ENCODE data around the gene KIAA1671. TPM values are rescaled to one million over a fixed set of nuclear protein-coding genes. Genes with fewer than 3 reads are reported as not detected.

Gene KIAA1671
- total RNA-seq, 1 experiment from 2014 or later = 9.6 TPM

- DNase-seq (ENCODE audit: low spot score) = no peak
- in situ Hi-C loops (cut with HindIII; ENCODE audit: low sequenced_read_pairs) = loop anchor here (25.0 kb wide), 1 partner anchor 90 kb away; the partner anchor contains the start of gene LHFPL7
These were observed 74.8 kb downstream of the KIAA1671 start for GRCh38 chr22:25027043-25027906.

- no peak for DNase-seq (ENCODE audit: low spot score)
These were observed 75.7 kb downstream of the KIAA1671 start for GRCh38 chr22:25027959-25028840.

GRCh38 chr22:25028841-25029141, 76.3 kb downstream of the KIAA1671 start:
- in situ Hi-C loops (cut with HindIII; ENCODE audit: low sequenced_read_pairs) = loop anchor here (25.0 kb wide), 1 partner anchor 91 kb away; the partner anchor contains the start of gene LHFPL7

More at GRCh38 chr22:25027959-25028840, 75.7 kb downstream of the KIAA1671 start:
- in situ Hi-C loops (cut with HindIII; ENCODE audit: low sequenced_read_pairs) = loop anchor here (25.0 kb wide), 1 partner anchor 91 kb away; the partner anchor contains the start of gene LHFPL7

GRCh38 chr22:25029181-25029580, 76.7 kb downstream of the KIAA1671 start:
- DNase-seq (ENCODE audit: low spot score) = no peak
- in situ Hi-C loops (cut with HindIII; ENCODE audit: low sequenced_read_pairs) = loop anchor here (25.0 kb wide), 1 partner anchor 92 kb away; the partner anchor contains the start of gene LHFPL7

More at GRCh38 chr22:25028841-25029141, 76.3 kb downstream of the KIAA1671 start:
- no peak for DNase-seq (ENCODE audit: low spot score)

GRCh38 chr22:25030636-25031035, 78.1 kb downstream of the KIAA1671 start:
- DNase-seq (ENCODE audit: low spot score) = no peak
- in situ Hi-C loops (cut with HindIII; ENCODE audit: low sequenced_read_pairs) = loop anchor here (25.0 kb wide), 1 partner anchor 93 kb away; the partner anchor contains the start of gene LHFPL7

GRCh38 chr22:25032066-25032465, 79.5 kb downstream of the KIAA1671 start:
- DNase-seq (ENCODE audit: low spot score) = no peak
- in situ Hi-C loops (cut with HindIII; ENCODE audit: low sequenced_read_pairs) = loop anchor here (25.0 kb wide), 1 partner anchor 95 kb away; the partner anchor contains the start of gene LHFPL7

GRCh38 chr22:25035715-25036114, 83.2 kb downstream of the KIAA1671 start:
- in situ Hi-C loops (cut with HindIII; ENCODE audit: low sequenced_read_pairs) = loop anchor here (25.0 kb wide), 1 partner anchor 98 kb away; the partner anchor contains the start of gene LHFPL7
- no peak for DNase-seq (ENCODE audit: low spot score)

GRCh38 chr22:25038239-25038638, 85.7 kb downstream of the KIAA1671 start:
- DNase-seq (ENCODE audit: low spot score) = no peak
- in situ Hi-C loops (cut with HindIII; ENCODE audit: low sequenced_read_pairs) = loop anchor here (25.0 kb wide), 1 partner anchor 101 kb away; the partner anchor contains the start of gene LHFPL7

- DNase-seq (ENCODE audit: low spot score) = no peak
- in situ Hi-C loops (cut with HindIII; ENCODE audit: low sequenced_read_pairs) = loop anchor here (25.0 kb wide), 1 partner anchor 101 kb away; the partner anchor contains the start of gene LHFPL7
These were observed 86.3 kb downstream of the KIAA1671 start for GRCh38 chr22:25038771-25039170.

- no peak for DNase-seq (ENCODE audit: low spot score)
- in situ Hi-C loops (cut with HindIII; ENCODE audit: low sequenced_read_pairs) = loop anchor here (25.0 kb wide), 1 partner anchor 102 kb away; the partner anchor contains the start of gene LHFPL7
These were observed 86.7 kb downstream of the KIAA1671 start for GRCh38 chr22:25039255-25039654.

GRCh38 chr22:25039754-25040153, 87.2 kb downstream of the KIAA1671 start:
- no peak for DNase-seq (ENCODE audit: low spot score)
- in situ Hi-C loops (cut with HindIII; ENCODE audit: low sequenced_read_pairs) = loop anchor here (25.0 kb wide), 1 partner anchor 102 kb away; the partner anchor contains the start of gene LHFPL7

GRCh38 chr22:25045159-25045558, 92.6 kb downstream of the KIAA1671 start:
- peak; percentile 16 for DNase-seq (ENCODE audit: low spot score)
- in situ Hi-C loops (cut with HindIII; ENCODE audit: low sequenced_read_pairs) = loop anchor here (25.0 kb wide), 1 partner anchor 108 kb away; the partner anchor contains the start of gene LHFPL7

- no peak for DNase-seq (ENCODE audit: low spot score)
- in situ Hi-C loops (cut with HindIII; ENCODE audit: low sequenced_read_pairs) = loop anchor here (25.0 kb wide), 1 partner anchor 111 kb away; the partner anchor contains the start of gene LHFPL7
These were observed 95.6 kb downstream of the KIAA1671 start for GRCh38 chr22:25048071-25048470.

GRCh38 chr22:25048659-25049647, 96.4 kb downstream of the KIAA1671 start:
- in situ Hi-C loops (cut with HindIII; ENCODE audit: low sequenced_read_pairs) = loop anchor here (25.0 kb wide), 1 partner anchor 112 kb away; the partner anchor contains the start of gene LHFPL7
- DNase-seq (ENCODE audit: low spot score) = peak; percentile 69

- DNase-seq (ENCODE audit: low spot score) = no peak
- in situ Hi-C loops (cut with HindIII; ENCODE audit: low sequenced_read_pairs) = loop anchor here (25.0 kb wide), 1 partner anchor 112 kb away; the partner anchor contains the start of gene LHFPL7
These were observed 97.3 kb downstream of the KIAA1671 start for GRCh38 chr22:25049770-25050169.

- DNase-seq (ENCODE audit: low spot score) = no peak
- in situ Hi-C loops (cut with HindIII; ENCODE audit: low sequenced_read_pairs) = no loop called here
These were observed 98.0 kb downstream of the KIAA1671 start for GRCh38 chr22:25050566-25050965.

- DNase-seq (ENCODE audit: low spot score) = no peak
- in situ Hi-C loops (cut with HindIII; ENCODE audit: low sequenced_read_pairs) = no loop called here
These were observed 98.6 kb downstream of the KIAA1671 start for GRCh38 chr22:25051073-25051472.

Data from G401 (cell line).